Measurements from ENCODE around the gene CDH15. TPM values are rescaled to one million over a fixed set of nuclear protein-coding genes. Genes with fewer than 3 reads are reported as not detected.

The CDH15 gene
- total RNA-seq, 4 donors from 2014 or later: 0.84 to 8.1 (median 1.9) TPM

DNA sequence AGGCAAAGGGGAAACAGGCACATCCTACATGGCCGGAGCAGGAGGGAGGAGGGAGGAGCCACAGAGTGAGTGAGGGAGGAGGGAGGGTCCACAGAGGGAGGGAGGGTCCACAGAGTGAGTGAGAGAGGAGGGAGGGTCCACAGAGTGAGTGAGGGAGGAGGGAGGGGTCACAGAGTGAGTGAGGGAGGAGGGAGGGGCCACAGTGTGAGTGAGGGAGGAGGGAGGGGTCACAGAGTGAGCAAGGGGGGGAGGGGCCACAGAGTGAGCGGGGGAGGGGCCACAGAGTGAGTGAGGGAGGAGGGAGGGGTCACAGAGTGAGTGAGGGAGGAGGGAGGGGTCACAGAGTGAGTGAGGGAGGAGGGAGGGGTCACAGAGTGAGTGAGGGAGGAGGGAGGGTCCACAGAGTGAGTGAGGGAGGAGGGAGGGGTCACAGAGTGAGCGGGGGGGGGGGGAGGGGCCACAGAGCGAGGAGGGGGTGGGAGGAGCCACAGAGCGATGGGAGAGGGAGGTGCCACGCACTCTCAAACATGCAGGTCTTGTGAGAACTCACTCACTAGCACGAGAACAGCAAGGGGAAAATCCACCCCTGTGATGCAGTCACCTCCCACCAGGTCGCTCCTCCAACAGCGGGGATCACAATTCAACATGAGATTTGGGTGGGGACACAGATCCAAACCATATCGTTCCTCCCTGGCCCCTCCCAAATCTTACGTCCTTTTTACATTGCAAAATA, 24.3 kb upstream of the CDH15 start:
- peaks cover 0 to 5% (median 0%) of the 10 kb centered on the region in 4 donors for H3K9me3 ChIP-seq
- no peaks in the 10 kb centered on the region for H3K4me1 ChIP-seq
- H3K4me3 ChIP-seq: no peak overlapping the region
- H3K27ac ChIP-seq: no peak overlapping the region
- H3K27me3 ChIP-seq: no peaks in the 10 kb centered on the region
- no peak for DNase-seq (ENCODE audit: low spot score in 2 of 2)
- 80 to 84% methylated on average over 9 to 11 of the region's 11 CpGs for WGBS, 2 donors
- peaks cover 8 to 96% (median 22%) of the 10 kb centered on the region in 3 donors for H3K36me3 ChIP-seq
- TF ChIP-seq POLR2A (IDR thresholded peaks at IDR 0.05) (no peak), EP300 (IDR thresholded peaks at IDR 0.05) (no peak)
- TF ChIP-seq, protein P1, sequence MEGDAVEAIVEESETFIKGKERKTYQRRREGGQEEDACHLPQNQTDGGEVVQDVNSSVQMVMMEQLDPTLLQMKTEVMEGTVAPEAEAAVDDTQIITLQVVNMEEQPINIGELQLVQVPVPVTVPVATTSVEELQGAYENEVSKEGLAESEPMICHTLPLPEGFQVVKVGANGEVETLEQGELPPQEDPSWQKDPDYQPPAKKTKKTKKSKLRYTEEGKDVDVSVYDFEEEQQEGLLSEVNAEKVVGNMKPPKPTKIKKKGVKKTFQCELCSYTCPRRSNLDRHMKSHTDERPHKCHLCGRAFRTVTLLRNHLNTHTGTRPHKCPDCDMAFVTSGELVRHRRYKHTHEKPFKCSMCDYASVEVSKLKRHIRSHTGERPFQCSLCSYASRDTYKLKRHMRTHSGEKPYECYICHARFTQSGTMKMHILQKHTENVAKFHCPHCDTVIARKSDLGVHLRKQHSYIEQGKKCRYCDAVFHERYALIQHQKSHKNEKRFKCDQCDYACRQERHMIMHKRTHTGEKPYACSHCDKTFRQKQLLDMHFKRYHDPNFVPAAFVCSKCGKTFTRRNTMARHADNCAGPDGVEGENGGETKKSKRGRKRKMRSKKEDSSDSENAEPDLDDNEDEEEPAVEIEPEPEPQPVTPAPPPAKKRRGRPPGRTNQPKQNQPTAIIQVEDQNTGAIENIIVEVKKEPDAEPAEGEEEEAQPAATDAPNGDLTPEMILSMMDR (IDR thresholded peaks at IDR 0.05): no peak

DNA sequence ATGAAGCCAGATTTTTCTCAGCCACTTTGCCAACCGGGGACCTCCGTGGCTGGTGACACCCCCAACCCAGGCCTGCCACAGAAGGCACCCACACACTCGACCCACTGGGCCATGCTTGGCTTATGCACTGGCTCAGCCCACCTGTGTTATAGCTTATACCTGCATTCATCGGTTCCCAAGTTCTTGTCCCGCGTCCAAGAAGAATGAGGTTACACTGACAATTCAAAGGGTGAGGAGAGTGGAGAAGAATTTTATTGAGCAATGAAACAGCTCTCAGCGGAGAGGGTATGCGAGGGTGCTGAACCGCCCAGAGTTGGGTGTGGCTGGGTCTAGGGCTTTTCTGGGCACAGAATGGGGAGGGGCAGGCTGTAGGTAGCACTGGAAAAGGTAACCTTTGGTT, 22.2 kb upstream of the CDH15 start:
- Histone ChIP-seq H3K27ac (no peak overlapping the region), H3K36me3 (peaks cover 8 to 93% (median 22%) of the 10 kb centered on the region in 3 donors), H3K4me3 (no peak overlapping the region), H3K9me3 (peaks cover 0 to 5% (median 0%) of the 10 kb centered on the region in 4 donors), H3K27me3 (no peaks in the 10 kb centered on the region), H3K4me1 (peaks cover 0 to 5% (median 0%) of the 10 kb centered on the region in 4 donors)
- DNase-seq (ENCODE audit: low spot score in 2 of 2): no peak
- TF ChIP-seq POLR2A (IDR thresholded peaks at IDR 0.05) (no peak), EP300 (IDR thresholded peaks at IDR 0.05) (no peak)
- TF ChIP-seq, protein P1 (IDR thresholded peaks at IDR 0.05): no peak
- WGBS, 2 donors: 96 to 97% methylated on average over 9 of the region's 9 CpGs

DNA sequence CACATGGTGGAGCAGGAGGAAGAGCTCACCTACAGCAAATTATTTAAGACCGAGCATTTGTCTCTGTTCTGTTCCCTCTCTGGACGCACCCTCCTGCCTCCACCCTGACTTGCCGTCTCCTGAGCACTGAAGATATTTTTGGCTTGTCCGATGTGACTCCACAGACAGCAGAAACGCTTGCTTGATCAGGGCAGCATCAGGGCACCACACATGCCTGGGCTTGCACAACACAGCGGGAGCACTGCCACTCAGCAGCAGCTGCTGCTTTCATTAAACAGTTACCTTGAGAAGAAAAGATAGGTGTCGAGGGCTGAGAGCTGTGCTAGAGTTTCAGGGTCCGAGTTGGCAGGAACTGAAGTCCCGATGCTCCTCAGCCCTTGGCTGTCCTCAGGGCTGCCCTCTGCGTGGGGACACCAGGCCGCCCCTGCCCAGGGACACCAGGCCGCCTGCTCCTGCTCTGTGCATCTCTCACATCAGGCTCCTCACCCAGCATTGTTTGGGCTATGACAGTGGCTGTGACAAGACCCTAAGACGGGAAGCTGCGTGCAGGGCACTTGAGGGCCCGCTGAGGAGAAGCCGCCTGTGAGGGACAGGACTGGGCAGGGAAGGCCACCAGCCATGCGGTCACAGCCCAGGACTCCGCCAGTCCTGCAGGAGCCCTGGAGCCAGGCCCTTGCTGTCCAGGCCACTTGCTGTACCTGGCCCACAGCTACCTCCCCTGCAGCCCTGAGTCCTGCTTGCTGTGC, 21.3 kb upstream of the CDH15 start:
- no peak overlapping the region for H3K4me3 ChIP-seq
- peaks cover 8 to 84% (median 21%) of the 10 kb centered on the region in 3 donors for H3K36me3 ChIP-seq
- peaks cover 0 to 13% (median 6%) of the 10 kb centered on the region in 4 donors for H3K4me1 ChIP-seq
- no peak overlapping the region for H3K27ac ChIP-seq
- H3K27me3 ChIP-seq: no peaks in the 10 kb centered on the region
- H3K9me3 ChIP-seq: peaks cover 0 to 5% (median 0%) of the 10 kb centered on the region in 4 donors
- DNase-seq (ENCODE audit: low spot score in 2 of 2): no peak
- no peak for TF ChIP-seq EP300 (IDR thresholded peaks at IDR 0.05)
- TF ChIP-seq, protein P1 (IDR thresholded peaks at IDR 0.05): no peak
- no peak for TF ChIP-seq POLR2A (IDR thresholded peaks at IDR 0.05)
- WGBS, 2 donors: 90 to 97% methylated on average over 14 to 18 of the region's 18 CpGs

DNA sequence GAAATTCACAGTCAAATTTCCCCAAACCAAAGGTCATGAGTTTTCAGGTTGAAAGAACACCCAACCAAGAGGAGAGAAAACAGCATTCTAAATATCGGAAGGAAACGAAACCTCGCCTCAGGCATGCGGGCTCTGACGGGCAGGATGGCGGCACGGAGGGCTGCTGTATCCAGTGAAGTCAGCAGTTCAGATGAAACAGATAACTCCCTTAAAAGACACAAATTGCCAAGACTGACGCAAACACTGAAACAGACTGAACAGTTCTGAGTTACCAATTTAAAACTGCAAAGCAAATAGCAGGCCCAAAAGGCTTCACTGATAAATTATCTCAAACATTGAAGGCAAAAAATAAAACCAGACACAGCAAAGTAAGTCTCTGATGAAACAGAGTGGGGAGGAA, 20.6 kb upstream of the CDH15 start:
- H3K4me1 ChIP-seq: peaks cover 0 to 21% (median 14%) of the 10 kb centered on the region in 4 donors
- 90 to 96% methylated on average over 8 of the region's 8 CpGs for WGBS, 2 donors
- TF ChIP-seq, protein P1 (IDR thresholded peaks at IDR 0.05): no peak
- TF ChIP-seq EP300 (IDR thresholded peaks at IDR 0.05) (no peak), POLR2A (IDR thresholded peaks at IDR 0.05) (no peak)
- H3K27me3 ChIP-seq: no peaks in the 10 kb centered on the region
- no peak overlapping the region for H3K27ac ChIP-seq
- H3K9me3 ChIP-seq: peaks cover 0 to 5% (median 0%) of the 10 kb centered on the region in 4 donors
- no peak overlapping the region for H3K4me3 ChIP-seq
- no peak for DNase-seq (ENCODE audit: low spot score in 2 of 2)
- peaks cover 4 to 77% (median 14%) of the 10 kb centered on the region in 3 donors for H3K36me3 ChIP-seq
